Right renal pelvis (tissue), 4 donors: Measurements from ENCODE around the gene SEMA3E. TPM values are rescaled to one million over a fixed set of nuclear protein-coding genes. Genes with fewer than 3 reads are reported as not detected.

Source experiments
- DNase-seq, 4 donors: peaks; one replicate each; pipeline ENCODE4 v3.0.0-alpha.2; 2013; ENCODE audit warnings: low read depth in 4 of 4, low spot score in 3 of 4, missing footprints in 1 of 4
- polyA plus RNA-seq, 4 donors: library from polyadenylated mRNA; unstranded; fragments of 120-200 nt; gene quantifications; one replicate each; pipeline ENCODE4 v1.2.1, GENCODE V29; 2013; ENCODE audit not compliant: insufficient read length in 4 of 4

SEMA3E gene
- polyA plus RNA-seq, 4 donors = 1.5 to 3.0 (median 2.2) TPM

GRCh38 chr7:83366629-83367028 is 282.3 kb downstream of the SEMA3E start:
- no peak for DNase-seq

DNA sequence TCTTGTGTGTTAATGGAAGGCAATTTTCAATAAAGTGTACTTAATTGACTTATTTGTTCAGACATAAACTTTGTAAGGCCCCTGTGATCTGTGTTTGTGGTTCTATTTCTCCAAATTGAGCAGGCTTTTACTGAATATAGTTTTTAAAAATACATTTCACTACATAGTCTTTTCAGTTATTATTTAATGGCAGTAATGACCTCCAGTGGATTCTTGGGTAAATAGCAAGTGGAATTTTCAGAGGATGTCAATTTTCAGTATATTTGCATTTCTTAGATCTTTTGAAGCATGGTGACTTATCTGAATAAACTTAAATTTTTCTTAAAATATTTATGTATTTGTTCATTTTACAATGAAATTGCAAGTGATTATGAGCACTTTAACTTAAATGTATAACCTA is 283.2 kb downstream of the SEMA3E start:
- DNase-seq = no peak

DNA sequence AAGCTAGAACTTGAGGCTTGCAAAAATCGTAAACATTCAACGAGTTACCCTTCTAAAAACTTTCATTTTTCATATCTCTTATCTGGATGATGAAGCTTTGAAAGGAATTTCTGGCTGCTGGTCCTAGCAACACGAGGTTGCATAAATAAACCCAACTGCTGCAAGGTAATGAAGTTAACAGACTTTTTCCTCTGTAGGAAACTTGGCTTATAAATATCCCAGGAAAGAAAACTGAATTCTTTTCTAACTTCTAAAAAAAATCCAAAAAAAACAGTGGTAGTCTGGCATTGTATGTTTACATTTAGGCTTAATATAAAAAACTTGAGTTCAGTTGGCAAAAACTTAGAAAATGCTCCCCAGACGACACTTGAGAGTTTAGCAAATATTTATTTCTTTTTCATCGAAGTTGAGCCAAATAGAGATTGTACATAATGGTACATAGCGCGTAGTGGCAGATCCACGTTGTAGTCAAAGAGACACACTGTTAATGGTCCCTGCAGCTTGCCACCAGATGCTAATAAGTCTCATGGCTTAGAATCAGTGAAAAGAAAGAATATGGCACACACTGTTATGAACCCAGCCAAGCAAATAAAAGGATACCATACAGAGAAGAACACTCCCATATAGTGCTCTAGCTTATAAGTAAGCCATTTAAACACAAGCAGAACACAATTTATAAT is 285.9 kb downstream of the SEMA3E start:
- DNase-seq = no peak

DNA sequence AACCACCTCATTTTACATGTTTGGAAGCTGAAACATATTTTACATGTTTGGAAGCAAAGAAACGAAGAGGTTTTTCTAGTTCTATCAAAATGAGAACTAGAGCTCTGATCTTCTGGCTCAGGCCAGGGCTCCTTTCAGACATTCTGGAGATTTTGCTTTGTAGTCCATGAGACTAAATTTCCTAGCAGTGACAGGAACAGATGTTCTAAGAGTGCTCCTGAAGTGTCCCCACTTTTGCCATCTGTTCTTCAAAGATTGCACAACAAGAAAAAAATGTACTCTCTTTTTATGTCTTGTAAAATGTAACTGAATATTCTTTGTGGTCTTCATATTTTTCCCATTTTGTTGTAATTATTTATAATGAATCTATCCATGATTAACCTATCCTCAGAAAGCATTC is 289.8 kb downstream of the SEMA3E start:
- no peak for DNase-seq

DNA sequence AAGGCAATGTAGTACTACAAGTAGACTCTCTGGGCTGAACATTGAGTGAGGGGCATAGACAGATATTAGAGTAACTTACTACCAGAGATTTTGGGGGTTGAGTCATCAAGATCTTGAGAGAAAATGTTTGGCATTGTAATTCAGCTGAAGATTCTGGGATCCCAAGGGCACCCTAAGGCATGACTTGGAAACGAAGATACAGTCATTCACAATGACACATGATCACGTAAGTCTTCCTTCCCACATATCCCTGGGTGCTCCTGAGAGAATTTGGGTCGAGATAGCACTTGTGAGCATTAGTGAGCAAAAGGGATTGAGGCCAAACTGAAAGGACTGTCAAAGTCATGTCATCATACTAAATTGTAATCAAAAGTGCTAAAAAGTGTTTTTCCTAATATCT is 293.8 kb downstream of the SEMA3E start:
- no peak for DNase-seq

- DNase-seq = no peak
Measured at GRCh38 chr7:83347945-83348444, 300.9 kb downstream of the SEMA3E start.

GRCh38 chr7:83339907-83340306 is 309.0 kb downstream of the SEMA3E start:
- peak in 1 of 4 donors; percentile 10 for DNase-seq

DNA sequence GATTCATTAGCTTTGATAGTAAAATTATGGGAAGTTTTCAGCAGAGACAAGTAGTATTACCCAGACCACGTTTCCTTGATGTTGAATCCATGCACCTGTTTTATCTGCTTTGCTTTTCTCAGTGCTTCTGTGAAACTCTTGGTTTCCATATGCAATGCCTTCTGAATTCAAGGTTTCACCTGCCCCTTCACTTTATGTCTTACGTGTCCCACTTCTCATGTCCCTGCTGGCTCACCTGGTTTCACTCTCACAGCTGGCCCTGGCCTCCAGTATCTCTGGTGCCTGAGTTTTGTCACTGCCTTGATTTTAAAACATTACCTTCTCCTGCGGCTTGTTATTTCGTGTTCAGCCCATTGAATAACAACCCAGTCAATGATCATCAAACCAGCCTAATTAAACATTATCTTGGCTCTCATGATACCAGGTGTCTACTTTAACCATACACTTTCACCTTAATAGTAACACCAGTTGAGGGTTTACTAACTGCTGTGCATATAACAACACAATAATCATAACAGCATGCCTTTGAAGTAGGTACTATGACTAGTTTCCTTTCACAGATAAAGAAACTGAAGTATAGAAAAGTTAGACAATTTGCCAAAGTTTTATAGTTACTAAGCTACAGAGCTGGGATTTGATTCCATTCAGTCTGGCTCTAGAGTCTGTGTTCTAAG is 310.5 kb downstream of the SEMA3E start:
- no peak for DNase-seq

DNA sequence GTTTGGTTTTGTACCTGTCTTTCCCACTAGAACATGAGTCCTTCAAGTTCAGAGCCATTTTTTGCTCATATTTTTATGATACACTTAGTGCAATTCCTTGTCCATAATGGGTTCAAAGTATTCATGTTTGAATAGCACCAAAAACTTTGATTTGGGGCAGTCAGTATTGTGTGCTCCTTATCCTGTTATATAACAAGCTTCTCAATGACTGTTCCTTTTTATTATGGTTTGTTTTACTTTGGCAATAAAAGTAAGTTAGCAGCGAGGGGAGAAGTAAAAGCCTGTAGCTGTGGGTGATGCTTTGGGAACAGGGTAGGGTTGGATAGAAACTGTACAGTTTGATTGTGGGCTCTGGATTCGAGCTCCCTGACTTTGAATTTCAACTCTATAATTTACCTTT is 311.9 kb downstream of the SEMA3E start:
- no peak for DNase-seq

DNA sequence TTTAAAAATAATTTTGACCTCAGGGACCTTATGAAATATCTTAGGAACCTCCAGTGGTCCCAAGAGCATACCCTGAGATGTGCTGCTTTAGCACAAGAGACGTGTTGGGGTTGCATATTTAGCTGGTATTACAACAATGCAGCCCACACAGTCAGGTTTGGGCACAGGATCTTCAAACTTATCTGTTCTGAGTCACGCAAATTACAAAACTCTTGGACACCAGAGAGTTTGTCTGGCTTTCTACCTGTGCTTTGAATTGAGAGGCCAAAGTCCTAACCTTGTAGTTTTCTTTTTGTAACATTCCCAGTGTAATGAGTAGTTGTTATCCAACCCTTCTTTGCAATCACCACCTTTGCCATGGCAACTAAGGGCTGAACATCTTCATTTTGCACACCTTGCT is 322.7 kb downstream of the SEMA3E start:
- DNase-seq = no peak

GRCh38 chr7:83325083-83325482 is 323.9 kb downstream of the SEMA3E start:
- DNase-seq = no peak

DNA sequence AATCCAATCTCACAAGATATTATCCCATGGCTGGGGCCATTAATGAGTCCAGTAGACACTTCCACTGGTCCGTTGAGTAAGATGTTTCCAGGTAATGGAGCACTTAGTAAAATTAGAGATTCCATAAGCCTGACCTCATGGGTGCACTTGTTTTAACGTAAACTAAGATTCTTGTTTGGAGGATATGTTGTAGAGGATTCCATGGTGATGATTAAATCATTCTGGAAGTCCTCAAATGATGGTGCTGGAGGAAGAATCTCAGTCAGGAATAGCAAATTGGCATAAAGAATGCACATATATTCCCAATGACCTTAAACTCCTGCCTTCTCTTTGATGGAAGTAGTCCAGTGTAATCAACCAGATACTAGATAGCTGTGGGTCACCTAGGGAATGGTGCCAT is 324.3 kb downstream of the SEMA3E start:
- no peak for DNase-seq

- no peak for DNase-seq
Measured at GRCh38 chr7:83321011-83321410, 327.9 kb downstream of the SEMA3E start.

GRCh38 chr7:83313931-83314330 is 335.0 kb downstream of the SEMA3E start:
- DNase-seq = no peak
